ENCODE results near the gene HNRNPUL2. TPM values are rescaled to one million over a fixed set of nuclear protein-coding genes. Genes with fewer than 3 reads are reported as not detected.
A peak's percentile ranks its signal among the peaks of the same experiment; 100 is the strongest.

The HNRNPUL2 gene
- total and polyA plus RNA-seq, 9 of the 15 experiments (the other 6 are each of a cell fraction or from before 2014, with no cell fraction given) = 0.89 to 44.3 (median 15.2) TPM

DNA sequence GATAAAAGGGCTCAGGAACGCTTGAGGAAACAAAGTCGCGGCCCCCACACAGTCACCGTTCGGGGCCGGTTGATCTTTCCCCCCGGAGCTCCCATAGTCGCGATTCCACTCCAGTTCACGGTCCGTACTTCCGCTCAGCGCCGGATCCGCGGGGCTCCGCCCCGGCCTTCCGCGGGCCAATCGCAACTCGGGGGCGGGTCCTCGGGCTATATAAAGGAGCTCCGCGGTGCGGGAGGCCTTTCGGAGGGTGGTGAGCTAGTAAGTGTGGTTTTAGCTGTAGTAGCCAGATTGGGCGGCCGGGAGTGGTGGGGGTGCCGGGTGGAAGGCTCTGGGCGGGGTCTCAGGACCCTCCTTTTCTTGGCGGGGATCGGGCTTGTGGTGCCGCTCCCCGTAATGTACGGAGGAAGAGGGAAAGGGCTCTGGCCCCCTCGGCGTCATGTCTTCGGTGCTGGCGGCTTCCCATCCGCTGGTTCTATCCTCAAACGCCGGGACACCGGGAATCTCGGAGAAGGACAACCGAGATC is 62.1 kb downstream of the HNRNPUL2 start, which contains the start of the genes C11orf98 and CSKMT (continued):
- TF ChIP-seq YY1 (IDR thresholded peaks at IDR 0.05; ENCODE audit: borderline replicate concordance in 1 of 3, control insufficient read depth in 1 of 3, extremely low read depth in 1 of 3, insufficient read depth in 3 of 3, insufficient read length in 1 of 3, insufficient replicate concordance in 2 of 3, low read depth in 1 of 3, low read length in 2 of 3) (peak in 2 of 3 experiments; percentile 7 to 44), TOE1 (IDR thresholded peaks at IDR 0.05; ENCODE audit: borderline replicate concordance) (0 out of 2 replicates have a peak, but pooled peaks have one; percentile 40), TOE1 (CRISPR knock-in tag; IDR thresholded peaks at IDR 0.05; ENCODE audit: borderline replicate concordance, low read depth) (0 out of 2 replicates have a peak, but pooled peaks have one; percentile 17), HNRNPLL (IDR thresholded peaks at IDR 0.05; ENCODE audit: low read depth, low read length, poor library complexity, severe bottlenecking) (peak; percentile 81), ETV5 (CRISPR knock-in tag; IDR thresholded peaks at IDR 0.05; ENCODE audit: low read depth) (peak; percentile 68), PPARD (CRISPR knock-in tag; IDR thresholded peaks at IDR 0.05) (no peak), GTF2E2 (tag; IDR thresholded peaks at IDR 0.05) (peak; percentile 99), ZFP1 (CRISPR knock-in tag; IDR thresholded peaks at IDR 0.05) (peak; percentile 68; the same call in 1 of the 2 replicates), SRSF9 (IDR thresholded peaks at IDR 0.05; ENCODE audit: borderline replicate concordance, low read depth, low read length) (no peak), TAF1 (IDR thresholded peaks at IDR 0.05; ENCODE audit: control insufficient read depth, extremely low read depth, insufficient read depth, low read length, severe bottlenecking) (peak; percentile 99), SAFB (IDR thresholded peaks at IDR 0.05; ENCODE audit: borderline replicate concordance, low read depth, low read length) (no peak), MED1 (CRISPR knock-in tag; IDR thresholded peaks at IDR 0.05; ENCODE audit: borderline replicate concordance) (no peak)
- TF ChIP-seq, protein P1, sequence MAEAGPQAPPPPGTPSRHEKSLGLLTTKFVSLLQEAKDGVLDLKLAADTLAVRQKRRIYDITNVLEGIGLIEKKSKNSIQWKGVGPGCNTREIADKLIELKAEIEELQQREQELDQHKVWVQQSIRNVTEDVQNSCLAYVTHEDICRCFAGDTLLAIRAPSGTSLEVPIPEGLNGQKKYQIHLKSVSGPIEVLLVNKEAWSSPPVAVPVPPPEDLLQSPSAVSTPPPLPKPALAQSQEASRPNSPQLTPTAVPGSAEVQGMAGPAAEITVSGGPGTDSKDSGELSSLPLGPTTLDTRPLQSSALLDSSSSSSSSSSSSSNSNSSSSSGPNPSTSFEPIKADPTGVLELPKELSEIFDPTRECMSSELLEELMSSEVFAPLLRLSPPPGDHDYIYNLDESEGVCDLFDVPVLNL (CRISPR knock-in tag; IDR thresholded peaks at IDR 0.05; ENCODE audit: low read depth) = no peak
- TF ChIP-seq, protein P2, sequence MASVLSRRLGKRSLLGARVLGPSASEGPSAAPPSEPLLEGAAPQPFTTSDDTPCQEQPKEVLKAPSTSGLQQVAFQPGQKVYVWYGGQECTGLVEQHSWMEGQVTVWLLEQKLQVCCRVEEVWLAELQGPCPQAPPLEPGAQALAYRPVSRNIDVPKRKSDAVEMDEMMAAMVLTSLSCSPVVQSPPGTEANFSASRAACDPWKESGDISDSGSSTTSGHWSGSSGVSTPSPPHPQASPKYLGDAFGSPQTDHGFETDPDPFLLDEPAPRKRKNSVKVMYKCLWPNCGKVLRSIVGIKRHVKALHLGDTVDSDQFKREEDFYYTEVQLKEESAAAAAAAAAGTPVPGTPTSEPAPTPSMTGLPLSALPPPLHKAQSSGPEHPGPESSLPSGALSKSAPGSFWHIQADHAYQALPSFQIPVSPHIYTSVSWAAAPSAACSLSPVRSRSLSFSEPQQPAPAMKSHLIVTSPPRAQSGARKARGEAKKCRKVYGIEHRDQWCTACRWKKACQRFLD (CRISPR knock-in tag; IDR thresholded peaks at IDR 0.05) = peak; percentile 11; the same call in 1 of the 2 replicates
- TF ChIP-seq, protein P3, sequence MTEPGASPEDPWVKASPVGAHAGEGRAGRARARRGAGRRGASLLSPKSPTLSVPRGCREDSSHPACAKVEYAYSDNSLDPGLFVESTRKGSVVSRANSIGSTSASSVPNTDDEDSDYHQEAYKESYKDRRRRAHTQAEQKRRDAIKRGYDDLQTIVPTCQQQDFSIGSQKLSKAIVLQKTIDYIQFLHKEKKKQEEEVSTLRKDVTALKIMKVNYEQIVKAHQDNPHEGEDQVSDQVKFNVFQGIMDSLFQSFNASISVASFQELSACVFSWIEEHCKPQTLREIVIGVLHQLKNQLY (CRISPR knock-in tag; conservative IDR thresholded peaks at IDR 0.05) = peak in 1 of 2 experiments; percentile 56; a peak in 2 of 4 replicates
- TF ChIP-seq, protein P4, sequence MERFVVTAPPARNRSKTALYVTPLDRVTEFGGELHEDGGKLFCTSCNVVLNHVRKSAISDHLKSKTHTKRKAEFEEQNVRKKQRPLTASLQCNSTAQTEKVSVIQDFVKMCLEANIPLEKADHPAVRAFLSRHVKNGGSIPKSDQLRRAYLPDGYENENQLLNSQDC (CRISPR knock-in tag; IDR thresholded peaks at IDR 0.05) = peak; percentile 98
- TF ChIP-seq, protein P5, sequence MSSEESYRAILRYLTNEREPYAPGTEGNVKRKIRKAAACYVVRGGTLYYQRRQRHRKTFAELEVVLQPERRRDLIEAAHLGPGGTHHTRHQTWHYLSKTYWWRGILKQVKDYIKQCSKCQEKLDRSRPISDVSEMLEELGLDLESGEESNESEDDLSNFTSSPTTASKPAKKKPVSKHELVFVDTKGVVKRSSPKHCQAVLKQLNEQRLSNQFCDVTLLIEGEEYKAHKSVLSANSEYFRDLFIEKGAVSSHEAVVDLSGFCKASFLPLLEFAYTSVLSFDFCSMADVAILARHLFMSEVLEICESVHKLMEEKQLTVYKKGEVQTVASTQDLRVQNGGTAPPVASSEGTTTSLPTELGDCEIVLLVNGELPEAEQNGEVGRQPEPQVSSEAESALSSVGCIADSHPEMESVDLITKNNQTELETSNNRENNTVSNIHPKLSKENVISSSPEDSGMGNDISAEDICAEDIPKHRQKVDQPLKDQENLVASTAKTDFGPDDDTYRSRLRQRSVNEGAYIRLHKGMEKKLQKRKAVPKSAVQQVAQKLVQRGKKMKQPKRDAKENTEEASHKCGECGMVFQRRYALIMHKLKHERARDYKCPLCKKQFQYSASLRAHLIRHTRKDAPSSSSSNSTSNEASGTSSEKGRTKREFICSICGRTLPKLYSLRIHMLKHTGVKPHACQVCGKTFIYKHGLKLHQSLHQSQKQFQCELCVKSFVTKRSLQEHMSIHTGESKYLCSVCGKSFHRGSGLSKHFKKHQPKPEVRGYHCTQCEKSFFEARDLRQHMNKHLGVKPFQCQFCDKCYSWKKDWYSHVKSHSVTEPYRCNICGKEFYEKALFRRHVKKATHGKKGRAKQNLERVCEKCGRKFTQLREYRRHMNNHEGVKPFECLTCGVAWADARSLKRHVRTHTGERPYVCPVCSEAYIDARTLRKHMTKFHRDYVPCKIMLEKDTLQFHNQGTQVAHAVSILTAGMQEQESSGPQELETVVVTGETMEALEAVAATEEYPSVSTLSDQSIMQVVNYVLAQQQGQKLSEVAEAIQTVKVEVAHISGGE (CRISPR knock-in tag; IDR thresholded peaks at IDR 0.05) = peak in 1 of 3 experiments; percentile 96; a peak in 3 of 6 replicates
